ENCODE data around the gene SMURF1. TPM values are rescaled to one million over a fixed set of nuclear protein-coding genes. Genes with fewer than 3 reads are reported as not detected.

The SMURF1 gene
- total RNA-seq, 2 experiments from 2014 or later = 30.0 to 32.4 TPM

DNA sequence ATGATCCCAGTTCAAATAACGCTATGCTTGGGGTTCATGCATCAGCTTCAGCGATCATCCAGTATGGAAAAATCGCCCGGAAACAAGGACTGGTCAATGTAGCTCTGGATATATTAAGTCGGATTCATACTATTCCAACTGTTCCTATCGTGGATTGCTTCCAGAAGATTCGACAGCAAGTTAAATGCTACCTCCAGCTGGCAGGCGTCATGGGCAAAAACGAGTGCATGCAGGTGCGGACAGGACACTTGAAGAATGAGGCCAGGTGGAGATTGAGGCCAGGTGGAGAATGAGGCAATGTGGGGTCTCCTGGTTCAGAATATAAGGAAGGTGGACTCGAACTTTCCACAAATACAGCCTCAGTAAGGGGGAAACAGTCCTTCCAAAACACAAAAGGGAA, 159.8 kb downstream of the SMURF1 start:
- intact Hi-C loops (cut with DNase I, micrococcal nuclease) = no loop called here
- Mint-ChIP-seq H3K27ac (no peak overlapping the region), H3K4me3 (no peak overlapping the region), H3K4me1 (ENCODE audit: low read depth) (peaks cover 15% of the 10 kb centered on the region), H3K27me3 (no peaks in the 10 kb centered on the region), H3K36me3 (ENCODE audit: low read depth) (peaks cover 99% of the 10 kb centered on the region), H3K9me3 (peaks cover 2% of the 10 kb centered on the region)
- POLR2A ChIA-PET = interaction anchor here (0.6 kb wide), 1 partner anchor 377 kb away, joined by 3 read pairs; no protein-coding TSS in a partner anchor
- no peaks in the 10 kb centered on the region for H3K4me1 ChIP-seq (ENCODE audit: insufficient read depth, low read length)
- H3K4me3 ChIP-seq (ENCODE audit: low read length) = no peak overlapping the region
- no peaks in the 10 kb centered on the region for H3K9me3 ChIP-seq (ENCODE audit: control insufficient read depth in 1 of 2, insufficient read depth in 1 of 2, low read length in 2 of 2)
- peaks cover 98% of the 10 kb centered on the region for H3K36me3 ChIP-seq (ENCODE audit: insufficient read depth, low read length)
- CTCF ChIA-PET = no interaction called here
- ATAC-seq (ENCODE audit: poor library complexity) (no peak), DNase-seq (no peak)
- H3K27ac ChIP-seq (ENCODE audit: low read depth in 1 of 2, low read length in 2 of 2) = no peak overlapping the region
- H3K27me3 ChIP-seq (ENCODE audit: control insufficient read depth in 1 of 2, insufficient read depth in 2 of 2, low read length in 2 of 2) = no peaks in the 10 kb centered on the region
- TF ChIP-seq, protein P1, sequence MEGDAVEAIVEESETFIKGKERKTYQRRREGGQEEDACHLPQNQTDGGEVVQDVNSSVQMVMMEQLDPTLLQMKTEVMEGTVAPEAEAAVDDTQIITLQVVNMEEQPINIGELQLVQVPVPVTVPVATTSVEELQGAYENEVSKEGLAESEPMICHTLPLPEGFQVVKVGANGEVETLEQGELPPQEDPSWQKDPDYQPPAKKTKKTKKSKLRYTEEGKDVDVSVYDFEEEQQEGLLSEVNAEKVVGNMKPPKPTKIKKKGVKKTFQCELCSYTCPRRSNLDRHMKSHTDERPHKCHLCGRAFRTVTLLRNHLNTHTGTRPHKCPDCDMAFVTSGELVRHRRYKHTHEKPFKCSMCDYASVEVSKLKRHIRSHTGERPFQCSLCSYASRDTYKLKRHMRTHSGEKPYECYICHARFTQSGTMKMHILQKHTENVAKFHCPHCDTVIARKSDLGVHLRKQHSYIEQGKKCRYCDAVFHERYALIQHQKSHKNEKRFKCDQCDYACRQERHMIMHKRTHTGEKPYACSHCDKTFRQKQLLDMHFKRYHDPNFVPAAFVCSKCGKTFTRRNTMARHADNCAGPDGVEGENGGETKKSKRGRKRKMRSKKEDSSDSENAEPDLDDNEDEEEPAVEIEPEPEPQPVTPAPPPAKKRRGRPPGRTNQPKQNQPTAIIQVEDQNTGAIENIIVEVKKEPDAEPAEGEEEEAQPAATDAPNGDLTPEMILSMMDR (IDR thresholded peaks at IDR 0.05) = no peak

DNA sequence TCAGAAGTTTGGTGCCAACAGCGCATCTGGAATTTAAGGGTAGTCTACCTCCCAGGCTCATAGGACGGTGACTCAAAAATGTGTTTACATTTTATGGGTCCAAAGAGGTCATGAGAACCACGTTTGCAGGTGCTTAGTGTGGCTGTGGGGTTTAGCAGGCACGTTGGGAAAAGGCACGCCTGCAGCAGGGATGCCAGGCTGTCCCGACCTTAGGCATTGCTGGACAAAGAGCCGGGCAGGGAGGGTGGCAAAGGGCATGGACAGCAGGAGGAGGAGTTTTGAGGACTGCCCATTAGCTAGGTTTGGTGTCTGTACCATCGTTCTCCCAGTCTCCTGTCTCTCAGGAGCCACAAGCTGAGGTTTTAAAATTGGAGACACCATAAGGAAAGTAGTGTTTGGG, 161.2 kb downstream of the SMURF1 start:
- Mint-ChIP-seq H3K4me3 (no peak overlapping the region), H3K27me3 (no peaks in the 10 kb centered on the region), H3K9me3 (peaks cover 2% of the 10 kb centered on the region), H3K36me3 (ENCODE audit: low read depth) (peaks cover 99% of the 10 kb centered on the region), H3K4me1 (ENCODE audit: low read depth) (peaks cover 6% of the 10 kb centered on the region), H3K27ac (no peak overlapping the region)
- TF ChIP-seq, protein P1 (IDR thresholded peaks at IDR 0.05) = no peak
- no peak overlapping the region for H3K4me3 ChIP-seq (ENCODE audit: low read length)
- H3K27me3 ChIP-seq (ENCODE audit: control insufficient read depth in 1 of 2, insufficient read depth in 2 of 2, low read length in 2 of 2) = no peaks in the 10 kb centered on the region
- peaks cover 98% of the 10 kb centered on the region for H3K36me3 ChIP-seq (ENCODE audit: insufficient read depth, low read length)
- ATAC-seq (ENCODE audit: poor library complexity) = no peak
- no peaks in the 10 kb centered on the region for H3K4me1 ChIP-seq (ENCODE audit: insufficient read depth, low read length)
- no peaks in the 10 kb centered on the region for H3K9me3 ChIP-seq (ENCODE audit: control insufficient read depth in 1 of 2, insufficient read depth in 1 of 2, low read length in 2 of 2)
- intact Hi-C loops (cut with DNase I, micrococcal nuclease) = no loop called here
- ChIA-PET CTCF (interaction anchor here (1.1 kb wide), 1 partner anchor 103 kb away, joined by 3 read pairs; no protein-coding TSS in a partner anchor), POLR2A (no interaction called here)
- DNase-seq = no peak
- no peak overlapping the region for H3K27ac ChIP-seq (ENCODE audit: low read depth in 1 of 2, low read length in 2 of 2)

DNA sequence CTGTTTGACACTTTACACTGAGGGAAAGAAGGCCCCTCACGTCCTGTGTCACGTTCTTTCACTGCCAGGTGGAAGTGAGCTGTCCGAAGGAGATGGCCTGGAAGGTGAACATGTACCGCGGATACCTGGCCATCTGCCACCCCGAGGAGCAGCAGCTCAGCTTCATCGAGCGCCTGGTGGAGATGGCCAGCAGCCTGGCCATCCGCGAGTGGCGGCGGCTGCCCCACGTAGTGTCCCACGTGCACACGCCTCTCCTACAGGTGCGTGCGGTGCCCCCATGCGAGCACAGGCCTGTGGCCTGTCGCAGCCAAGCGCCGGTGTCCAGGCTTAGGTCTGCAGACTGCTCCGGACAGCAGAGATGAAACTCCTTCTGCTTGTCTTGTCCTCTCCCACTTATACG, 162.2 kb downstream of the SMURF1 start:
- Mint-ChIP-seq H3K36me3 (ENCODE audit: low read depth) (peaks cover 99% of the 10 kb centered on the region), H3K4me3 (no peak overlapping the region), H3K27ac (no peak overlapping the region), H3K27me3 (no peaks in the 10 kb centered on the region), H3K9me3 (peaks cover 2% of the 10 kb centered on the region), H3K4me1 (ENCODE audit: low read depth) (no peaks in the 10 kb centered on the region)
- H3K4me3 ChIP-seq (ENCODE audit: low read length) = no peak overlapping the region
- CTCF ChIA-PET = no interaction called here
- DNase-seq = no peak
- no peaks in the 10 kb centered on the region for H3K27me3 ChIP-seq (ENCODE audit: control insufficient read depth in 1 of 2, insufficient read depth in 2 of 2, low read length in 2 of 2)
- no peak for ATAC-seq (ENCODE audit: poor library complexity)
- peaks cover 99% of the 10 kb centered on the region for H3K36me3 ChIP-seq (ENCODE audit: insufficient read depth, low read length)
- POLR2A ChIA-PET = no interaction called here
- intact Hi-C loops (cut with DNase I, micrococcal nuclease) = no loop called here
- TF ChIP-seq, protein P1 (IDR thresholded peaks at IDR 0.05) = no peak
- no peaks in the 10 kb centered on the region for H3K9me3 ChIP-seq (ENCODE audit: control insufficient read depth in 1 of 2, insufficient read depth in 1 of 2, low read length in 2 of 2)
- no peaks in the 10 kb centered on the region for H3K4me1 ChIP-seq (ENCODE audit: insufficient read depth, low read length)
- H3K27ac ChIP-seq (ENCODE audit: low read depth in 1 of 2, low read length in 2 of 2) = no peak overlapping the region

Measured in CD4-positive, alpha-beta T cell (primary cell).